Motor neuron (in vitro differentiated cells): ENCODE measurements around the gene DRC3. TPM values are rescaled to one million over a fixed set of nuclear protein-coding genes. Genes with fewer than 3 reads are reported as not detected.
"Not testable (repeated sequence)": the region's sequence is repeated elsewhere in the genome, so short reads cannot be mapped to it uniquely, and the experiment has no call there.

Source experiments
- ATAC-seq, 8 experiments: fragments of 200-7000 bp; cut with Tn5 transposase; replicated peaks in 6 of 8; 2 replicates each; pipeline ENCODE4 v1.8.0; 2021; ENCODE audit warnings: mild to moderate bottlenecking in 8 of 8, moderate library complexity in 8 of 8
- H3K27ac ChIP-seq, 2 donors: fragments of 250-450 bp; sonication (Bioruptor Pico); 2 replicates each; pipeline ENCODE4 v1.9.0; 2021; ENCODE audit warnings: antibody characterized with exemption in 2 of 2, mild to moderate bottlenecking in 2 of 2, moderate library complexity in 1 of 2
- H3K4me1 ChIP-seq, 2 donors: fragments of 250-450 bp; sonication (Bioruptor Pico); replicated peaks in 1 of 2; 2 replicates each; pipeline ENCODE4 v1.6.1; 2021; ENCODE audit warnings: antibody characterized with exemption in 2 of 2, mild to moderate bottlenecking in 2 of 2, moderate library complexity in 1 of 2
- H3K4me3 ChIP-seq, 5 donors: fragments of 250-450 bp; sonication (Bioruptor Pico); 2 replicates each; pipeline ENCODE4 v1.9.0; 2021; ENCODE audit warnings: antibody characterized with exemption in 5 of 5, mild to moderate bottlenecking in 5 of 5, moderate library complexity in 4 of 5
- WGBS, 10 experiments: fragments of 450-650 bp; shearing (Covaris generic); methylation state at CpG; one replicate each; pipeline ENCODE4 v1.0.0; 2022; 5-methylcytosine and 5-hydroxymethylcytosine counted together
- in situ Hi-C, 9 experiments: fragments of 400-800 bp; cut with MboI; loops; one replicate each; pipeline ENCODE4 v1.15.0; 2021; ENCODE audit warnings: low sequenced_read_pairs in 9 of 9, low pct_unique_long_range_greater_than_20kb in 2 of 9; ENCODE audit not compliant: unreplicated experiment in 9 of 9
- total RNA-seq, 8 experiments: library from RNA; unstranded; fragments of 300-600 nt; gene quantifications; 2 replicates each; pipeline versions ENCODE4 v1.2.3 to v1.2.4, GENCODE V29; 2022

DRC3 gene
- total RNA-seq, 8 experiments from 2014 or later: 2.2 to 31.4 (median 5.8) TPM

GRCh38 chr17:17993852-17994251, 21.2 kb downstream of the DRC3 start:
- in situ Hi-C loops: no loop called here
- no peak overlapping the region for H3K4me3 ChIP-seq
- no peak for ATAC-seq
- peaks cover 6% of the 10 kb centered on the region in 2 donors for H3K4me1 ChIP-seq
- no peak overlapping the region for H3K27ac ChIP-seq
- WGBS, 10 experiments: 62 to 100% (median 91%) methylated on average over 1 to 11 of the region's 12 CpGs; no CpG with 5 or more reads in 4 of the 10 experiments

- ATAC-seq: peak in 5 of 8 experiments; percentile 24 to 92 (median 42)
- 45 to 80% (median 69%) methylated on average over 1 to 6 of the region's 18 CpGs; no CpG with 5 or more reads in 4 of the 10 experiments for WGBS, 10 experiments
- Histone ChIP-seq H3K4me3 (no peak overlapping the region), H3K4me1 (peaks cover 12 to 13% of the 10 kb centered on the region in 2 donors), H3K27ac (no peak overlapping the region)
- in situ Hi-C loops: no loop called here
These were observed 21.8 kb downstream of the DRC3 start for GRCh38 chr17:17994271-17995069.

- peaks cover 12 to 17% of the 10 kb centered on the region in 2 donors for H3K4me1 ChIP-seq
- ATAC-seq, H3K27ac ChIP-seq, H3K4me3 ChIP-seq, in situ Hi-C loops: not testable (repeated sequence)
- WGBS, 10 experiments: 90 to 100% (median 98%) methylated on average over 1 to 8 of the region's 8 CpGs; no CpG with 5 or more reads in 4 of the 10 experiments
These were observed 23.2 kb downstream of the DRC3 start for GRCh38 chr17:17995887-17996286.

DNA sequence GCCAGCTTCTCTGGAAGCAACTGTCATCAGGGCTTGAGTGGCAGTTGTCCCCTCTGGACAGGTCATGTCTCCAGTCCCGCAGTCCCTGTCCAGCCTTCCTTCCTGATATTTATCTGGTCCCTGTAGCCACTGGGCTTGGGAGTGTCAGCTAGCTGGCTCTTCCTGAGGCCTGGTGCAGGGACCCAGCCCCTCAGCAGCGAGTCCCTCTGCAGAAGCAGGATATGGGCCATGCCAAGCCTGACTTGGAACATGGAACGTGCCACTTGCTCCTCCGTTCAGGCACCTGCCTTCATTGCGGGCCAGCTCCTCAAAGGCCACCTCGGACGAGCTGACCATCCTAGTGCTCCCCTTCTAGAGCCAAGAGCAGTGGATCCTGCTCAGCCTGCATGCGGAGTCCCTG, 26.3 kb downstream of the DRC3 start:
- in situ Hi-C loops: no loop called here
- Histone ChIP-seq H3K4me3 (no peak overlapping the region), H3K4me1 (peaks cover 14 to 20% of the 10 kb centered on the region in 2 donors), H3K27ac (peak overlapping the region; percentile 36 to 64)
- no peak for ATAC-seq
- 17 to 100% (median 94%) methylated on average over 1 to 4 of the region's 8 CpGs; no CpG with 5 or more reads in 4 of the 10 experiments for WGBS, 10 experiments

- Histone ChIP-seq H3K4me3 (no peak overlapping the region), H3K27ac (peak overlapping the region; percentile 36 to 64), H3K4me1 (peaks cover 19 to 24% of the 10 kb centered on the region in 2 donors)
- 60 to 90% (median 81%) methylated on average over 1 to 4 of the region's 9 CpGs; no CpG with 5 or more reads in 5 of the 10 experiments for WGBS, 10 experiments
- in situ Hi-C loops: loop anchor here in 1 of 9 experiments (25.0 kb wide), 1 partner anchor 312 kb away; the partner anchor contains the start of gene RAI1
- peak in 5 of 8 experiments; percentile 92 to 94 (median 93) for ATAC-seq
These were observed 26.8 kb downstream of the DRC3 start for GRCh38 chr17:17999364-18000029.

DNA sequence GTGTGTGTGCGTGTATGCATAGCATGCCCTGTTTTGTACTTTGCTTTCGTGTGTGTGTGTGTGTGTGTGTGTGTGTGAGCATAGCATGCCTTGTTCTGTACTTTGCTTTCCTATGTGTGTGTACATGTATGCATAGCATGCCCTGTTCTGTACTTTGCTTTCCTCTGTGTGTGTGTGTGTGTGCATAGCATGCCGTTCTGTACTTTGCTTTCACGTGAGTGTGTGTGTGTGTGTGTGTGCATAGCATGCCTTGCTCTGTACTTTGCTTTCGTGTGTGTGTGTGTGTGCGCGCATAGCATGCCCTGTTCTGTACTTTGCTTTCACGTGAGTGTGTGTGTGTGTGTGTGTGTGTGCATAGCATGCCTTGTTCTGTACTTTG, 27.4 kb downstream of the DRC3 start:
- in situ Hi-C loops: loop anchor here in 1 of 9 experiments (25.0 kb wide), 1 partner anchor 313 kb away; the partner anchor contains the start of gene RAI1
- no peak overlapping the region for H3K27ac ChIP-seq
- WGBS, 10 experiments: 61 to 100% (median 86%) methylated on average over 1 to 5 of the region's 8 CpGs; no CpG with 5 or more reads in 7 of the 10 experiments

GRCh38 chr17:18002171-18002570, 29.5 kb downstream of the DRC3 start:
- H3K4me3 ChIP-seq: no peak overlapping the region
- peaks cover 26 to 34% of the 10 kb centered on the region in 2 donors for H3K4me1 ChIP-seq
- in situ Hi-C loops: loop anchor here in 1 of 9 experiments (25.0 kb wide), 1 partner anchor 315 kb away; the partner anchor contains the start of gene RAI1
- H3K27ac ChIP-seq: no peak overlapping the region
- WGBS, 10 experiments: 50 to 100% (median 83%) methylated on average over 1 to 2 of the region's 2 CpGs; no CpG with 5 or more reads in 5 of the 10 experiments
- no peak for ATAC-seq

More for the DNA sequence above, 27.4 kb downstream of the DRC3 start:
- no peak for ATAC-seq
- Histone ChIP-seq H3K4me1 (peaks cover 22 to 29% of the 10 kb centered on the region in 2 donors), H3K4me3 (no peak overlapping the region)

- ATAC-seq: peak in 5 of 8 experiments; percentile 7 to 25 (median 16)
- Histone ChIP-seq H3K4me1 (peaks cover 20 to 25% of the 10 kb centered on the region in 2 donors), H3K4me3 (no peak overlapping the region), H3K27ac (peak overlapping the region; percentile 16 to 67)
- WGBS, 10 experiments: 72 to 100% (median 92%) methylated on average over 2 to 8 of the region's 9 CpGs; no CpG with 5 or more reads in 4 of the 10 experiments
- in situ Hi-C loops: loop anchor here in 1 of 9 experiments (25.0 kb wide), 1 partner anchor 317 kb away; the partner anchor contains the start of gene RAI1
These were observed 31.7 kb downstream of the DRC3 start for GRCh38 chr17:18004345-18004744.

DNA sequence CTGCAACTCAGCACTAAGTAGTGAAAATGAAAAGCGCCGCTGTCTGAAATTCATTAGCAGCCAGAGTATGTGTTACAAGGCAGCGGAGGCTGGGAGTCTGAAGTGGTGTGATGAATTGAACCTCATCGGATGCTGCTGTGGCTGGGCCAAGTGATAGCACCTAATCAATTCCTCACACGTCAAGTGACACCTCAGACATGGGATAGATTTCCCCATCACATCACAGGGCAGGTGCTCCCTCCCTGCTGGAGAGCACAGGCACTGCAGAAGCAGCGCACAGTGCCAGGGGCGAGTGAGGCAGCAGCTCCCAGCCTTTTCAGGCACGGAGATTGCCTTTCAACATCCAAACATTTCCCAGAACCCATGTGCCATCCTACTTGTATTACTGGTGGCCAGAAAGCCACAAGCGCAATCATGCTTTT, 32.2 kb downstream of the DRC3 start:
- WGBS, 10 experiments: 20 to 100% (median 79%) methylated on average over 2 to 6 of the region's 9 CpGs; no CpG with 5 or more reads in 4 of the 10 experiments
- Histone ChIP-seq H3K27ac (peak overlapping the region in 1 of 2 donors; percentile 67), H3K4me3 (no peak overlapping the region), H3K4me1 (peaks cover 15 to 19% of the 10 kb centered on the region in 2 donors)
- ATAC-seq: peak in 6 of 8 experiments; percentile 51 to 95 (median 90)
- in situ Hi-C loops: loop anchor here in 1 of 9 experiments (25.0 kb wide), 1 partner anchor 318 kb away; the partner anchor contains the start of gene RAI1

DNA sequence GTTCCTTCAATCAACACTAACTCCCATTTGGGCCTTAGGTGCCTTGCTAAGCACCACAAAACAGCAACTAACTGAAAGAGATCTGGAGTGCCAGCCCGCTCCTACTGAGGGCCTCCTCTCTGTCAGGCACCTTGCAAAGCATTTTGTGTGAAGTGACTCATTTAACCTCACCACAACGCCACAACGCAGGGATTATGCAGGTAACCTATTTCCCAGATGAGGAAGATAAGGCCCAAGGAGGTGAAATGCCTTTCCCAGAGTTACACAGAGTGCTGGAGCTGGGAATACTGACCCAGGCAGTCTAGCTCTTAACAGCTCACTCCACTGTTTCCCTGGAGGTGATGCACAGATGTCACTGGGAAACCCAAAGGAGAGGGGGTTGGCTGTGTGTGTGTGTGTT, 32.8 kb downstream of the DRC3 start:
- ATAC-seq: no peak
- Histone ChIP-seq H3K27ac (peak overlapping the region in 1 of 2 donors; percentile 67), H3K4me3 (no peak overlapping the region), H3K4me1 (peaks cover 15 to 18% of the 10 kb centered on the region in 2 donors)
- WGBS, 10 experiments: 57 to 100% (median 77%) methylated on average over 1 to 3 of the region's 3 CpGs; no CpG with 5 or more reads in 6 of the 10 experiments
- in situ Hi-C loops: loop anchor here in 1 of 9 experiments (25.0 kb wide), 1 partner anchor 318 kb away; the partner anchor contains the start of gene RAI1

GRCh38 chr17:18006495-18007239, 34.0 kb downstream of the DRC3 start:
- H3K4me3 ChIP-seq: no peak overlapping the region
- WGBS, 10 experiments: 20 to 100% (median 63%) methylated on average over 1 to 8 of the region's 31 CpGs; no CpG with 5 or more reads in 4 of the 10 experiments
- in situ Hi-C loops: loop anchor here in 1 of 9 experiments (25.0 kb wide), 1 partner anchor 319 kb away; the partner anchor contains the start of gene RAI1
- no peak overlapping the region for H3K27ac ChIP-seq
- no peak for ATAC-seq
- H3K4me1 ChIP-seq: peaks cover 15 to 18% of the 10 kb centered on the region in 2 donors
